ENCODE results near the gene CENPF. TPM values are rescaled to one million over a fixed set of nuclear protein-coding genes. Genes with fewer than 3 reads are reported as not detected.
"Not testable (repeated sequence)": the region's sequence is repeated elsewhere in the genome, so short reads cannot be mapped to it uniquely, and the experiment has no call there.

Gene CENPF
- total RNA-seq, 1 donor from 2014 or later = 4.7 TPM

DNA sequence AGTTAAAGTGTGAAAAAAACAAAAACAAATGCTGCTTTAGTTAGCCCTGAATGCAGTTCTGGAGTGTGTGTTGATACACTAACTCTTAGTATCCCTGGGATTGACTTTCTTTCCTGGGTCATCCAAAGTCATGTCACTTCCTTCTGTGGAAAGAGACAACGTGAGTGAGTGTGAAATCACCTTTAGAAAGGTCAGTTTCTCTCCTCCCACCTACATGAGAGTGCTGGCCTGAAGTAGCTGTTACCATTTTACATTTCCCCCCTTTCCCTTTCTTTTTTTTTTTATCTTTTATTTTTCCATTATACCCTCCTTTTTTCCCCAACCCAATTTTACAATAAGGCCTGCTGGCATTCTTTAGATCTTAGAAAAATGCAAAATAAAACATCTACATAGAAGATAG is 55.2 kb downstream of the CENPF start:
- Histone ChIP-seq H3K27ac (ENCODE audit: low read depth, low read length) (no peak overlapping the region), H3K27me3 (ENCODE audit: control insufficient read depth in 3 of 3, insufficient read depth in 3 of 3, low read length in 3 of 3) (no peaks in the 10 kb centered on the region), H3K9ac (ENCODE audit: low read depth in 1 of 3, low read length in 3 of 3) (no peak overlapping the region), H3K4me3 (ENCODE audit: low read length in 3 of 3) (no peak overlapping the region), H3K4me1 (ENCODE audit: control insufficient read depth in 3 of 3, insufficient read depth in 3 of 3, low read length in 3 of 3) (no peaks in the 10 kb centered on the region), H3K9me3 (ENCODE audit: control insufficient read depth in 3 of 3, low read length in 3 of 3) (no peaks in the 10 kb centered on the region), H3K36me3 (ENCODE audit: control insufficient read depth in 3 of 3, insufficient read depth in 3 of 3, low read length in 3 of 3) (no peaks in the 10 kb centered on the region)

- H3K4me3 ChIP-seq (ENCODE audit: low read length in 3 of 3) = no peak overlapping the region
- no peaks in the 10 kb centered on the region for H3K27me3 ChIP-seq (ENCODE audit: control insufficient read depth in 3 of 3, insufficient read depth in 3 of 3, low read length in 3 of 3)
- no peaks in the 10 kb centered on the region for H3K9me3 ChIP-seq (ENCODE audit: control insufficient read depth in 3 of 3, low read length in 3 of 3)
- H3K36me3 ChIP-seq (ENCODE audit: control insufficient read depth in 3 of 3, insufficient read depth in 3 of 3, low read length in 3 of 3) = no peaks in the 10 kb centered on the region
- H3K9ac ChIP-seq (ENCODE audit: low read depth in 1 of 3, low read length in 3 of 3) = no peak overlapping the region
- no peak overlapping the region for H3K27ac ChIP-seq (ENCODE audit: low read depth, low read length)
- no peaks in the 10 kb centered on the region for H3K4me1 ChIP-seq (ENCODE audit: control insufficient read depth in 3 of 3, insufficient read depth in 3 of 3, low read length in 3 of 3)
Measured at GRCh38 chr1:214658785-214659184, 55.8 kb downstream of the CENPF start.

DNA sequence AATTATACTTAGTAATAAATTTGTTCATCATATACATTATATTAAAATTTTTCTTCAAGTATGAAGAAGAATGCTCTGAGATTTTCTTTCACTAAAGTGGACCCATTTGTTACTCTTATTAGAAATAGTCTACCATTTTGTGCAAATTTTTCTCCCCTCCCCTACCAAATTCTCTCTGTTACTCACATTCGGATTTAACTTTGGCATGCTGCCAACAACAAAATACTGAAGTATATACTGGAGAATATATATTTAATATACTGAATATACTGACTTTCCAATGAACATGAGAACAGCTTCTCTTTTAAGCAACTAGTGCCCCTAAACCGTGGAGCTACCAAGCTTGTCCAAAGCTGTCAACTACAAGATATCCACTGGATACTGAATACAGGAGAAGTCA is 57.2 kb downstream of the CENPF start:
- Histone ChIP-seq H3K27me3 (ENCODE audit: control insufficient read depth in 3 of 3, insufficient read depth in 3 of 3, low read length in 3 of 3) (no peaks in the 10 kb centered on the region), H3K9me3 (ENCODE audit: control insufficient read depth in 3 of 3, low read length in 3 of 3) (no peaks in the 10 kb centered on the region), H3K36me3 (ENCODE audit: control insufficient read depth in 3 of 3, insufficient read depth in 3 of 3, low read length in 3 of 3) (no peaks in the 10 kb centered on the region), H3K9ac (ENCODE audit: low read depth in 1 of 3, low read length in 3 of 3) (no peak overlapping the region), H3K4me3 (ENCODE audit: low read length in 3 of 3) (no peak overlapping the region), H3K4me1 (ENCODE audit: control insufficient read depth in 3 of 3, insufficient read depth in 3 of 3, low read length in 3 of 3) (no peaks in the 10 kb centered on the region), H3K27ac (ENCODE audit: low read depth, low read length) (no peak overlapping the region)

- no peak overlapping the region for H3K27ac ChIP-seq (ENCODE audit: low read depth, low read length)
- H3K4me1 ChIP-seq (ENCODE audit: control insufficient read depth in 3 of 3, insufficient read depth in 3 of 3, low read length in 3 of 3) = no peaks in the 10 kb centered on the region
- H3K36me3 ChIP-seq (ENCODE audit: control insufficient read depth in 3 of 3, insufficient read depth in 3 of 3, low read length in 3 of 3) = no peaks in the 10 kb centered on the region
- H3K4me3 ChIP-seq (ENCODE audit: low read length in 3 of 3) = no peak overlapping the region
- H3K9me3 ChIP-seq (ENCODE audit: control insufficient read depth in 3 of 3, low read length in 3 of 3) = no peaks in the 10 kb centered on the region
- H3K9ac ChIP-seq (ENCODE audit: low read depth in 1 of 3, low read length in 3 of 3) = no peak overlapping the region
- H3K27me3 ChIP-seq (ENCODE audit: control insufficient read depth in 3 of 3, insufficient read depth in 3 of 3, low read length in 3 of 3) = no peaks in the 10 kb centered on the region
Measured at GRCh38 chr1:214660900-214661299, 57.9 kb downstream of the CENPF start.

DNA sequence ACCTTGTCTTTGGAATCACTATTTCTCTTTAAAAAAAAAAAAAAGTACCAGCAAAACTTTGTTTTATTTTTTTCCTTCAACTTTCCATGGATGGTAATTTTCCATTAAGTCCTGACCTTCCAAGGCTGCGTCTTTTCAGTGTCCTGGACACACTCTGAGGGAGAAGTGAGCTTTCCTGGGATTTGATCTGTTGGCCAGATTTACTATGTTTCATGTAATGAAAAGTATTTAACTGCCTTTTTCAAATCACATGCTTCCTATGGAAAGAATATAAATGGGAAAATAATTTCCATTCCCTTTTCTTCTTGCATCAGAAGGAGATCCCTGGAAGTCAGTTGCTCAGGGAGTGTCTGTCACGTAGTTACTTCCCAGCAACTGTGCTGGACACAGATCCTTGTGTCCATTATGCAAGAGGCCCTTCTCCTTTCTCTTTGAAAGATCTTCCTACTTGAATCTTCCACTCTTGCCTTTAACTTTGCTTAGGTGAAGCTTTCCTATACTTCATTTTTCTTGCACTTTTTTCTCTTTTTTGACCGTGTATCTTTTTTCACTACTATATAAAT is 59.3 kb downstream of the CENPF start:
- no peak overlapping the region for H3K4me3 ChIP-seq (ENCODE audit: low read length in 3 of 3)
- H3K36me3 ChIP-seq (ENCODE audit: control insufficient read depth in 3 of 3, insufficient read depth in 3 of 3, low read length in 3 of 3) = no peaks in the 10 kb centered on the region
- H3K9me3 ChIP-seq (ENCODE audit: control insufficient read depth in 3 of 3, low read length in 3 of 3) = no peaks in the 10 kb centered on the region
- no peak overlapping the region for H3K27ac ChIP-seq (ENCODE audit: low read depth, low read length)
- no peaks in the 10 kb centered on the region for H3K27me3 ChIP-seq (ENCODE audit: control insufficient read depth in 3 of 3, insufficient read depth in 3 of 3, low read length in 3 of 3)
- H3K4me1 ChIP-seq (ENCODE audit: control insufficient read depth in 3 of 3, insufficient read depth in 3 of 3, low read length in 3 of 3) = no peaks in the 10 kb centered on the region
- H3K9ac ChIP-seq (ENCODE audit: low read depth in 1 of 3, low read length in 3 of 3) = no peak overlapping the region

GRCh38 chr1:214664651-214665433 is 61.8 kb downstream of the CENPF start:
- H3K4me1 ChIP-seq (ENCODE audit: control insufficient read depth in 3 of 3, insufficient read depth in 3 of 3, low read length in 3 of 3) = no peaks in the 10 kb centered on the region
- no peak overlapping the region for H3K4me3 ChIP-seq (ENCODE audit: low read length in 3 of 3)
- no peaks in the 10 kb centered on the region for H3K27me3 ChIP-seq (ENCODE audit: control insufficient read depth in 3 of 3, insufficient read depth in 3 of 3, low read length in 3 of 3)
- H3K9ac ChIP-seq (ENCODE audit: low read depth in 1 of 3, low read length in 3 of 3) = no peak overlapping the region
- H3K36me3 ChIP-seq (ENCODE audit: control insufficient read depth in 3 of 3, insufficient read depth in 3 of 3, low read length in 3 of 3) = no peaks in the 10 kb centered on the region
- H3K9me3 ChIP-seq (ENCODE audit: control insufficient read depth in 3 of 3, low read length in 3 of 3) = no peaks in the 10 kb centered on the region
- no peak overlapping the region for H3K27ac ChIP-seq (ENCODE audit: low read depth, low read length)

- H3K9me3 ChIP-seq (ENCODE audit: control insufficient read depth in 3 of 3, low read length in 3 of 3) = no peaks in the 10 kb centered on the region
- H3K4me3 ChIP-seq (ENCODE audit: low read length in 3 of 3) = no peak overlapping the region
- H3K27me3 ChIP-seq (ENCODE audit: control insufficient read depth in 3 of 3, insufficient read depth in 3 of 3, low read length in 3 of 3) = no peaks in the 10 kb centered on the region
- no peaks in the 10 kb centered on the region for H3K4me1 ChIP-seq (ENCODE audit: control insufficient read depth in 3 of 3, insufficient read depth in 3 of 3, low read length in 3 of 3)
- H3K36me3 ChIP-seq (ENCODE audit: control insufficient read depth in 3 of 3, insufficient read depth in 3 of 3, low read length in 3 of 3) = no peaks in the 10 kb centered on the region
- no peak overlapping the region for H3K9ac ChIP-seq (ENCODE audit: low read depth in 1 of 3, low read length in 3 of 3)
- no peak overlapping the region for H3K27ac ChIP-seq (ENCODE audit: low read depth, low read length)
Measured at GRCh38 chr1:214665606-214666110, 62.7 kb downstream of the CENPF start.

- Histone ChIP-seq H3K9ac (ENCODE audit: low read depth in 1 of 3, low read length in 3 of 3) (no peak overlapping the region), H3K27me3 (ENCODE audit: control insufficient read depth in 3 of 3, insufficient read depth in 3 of 3, low read length in 3 of 3) (no peaks in the 10 kb centered on the region), H3K4me1 (ENCODE audit: control insufficient read depth in 3 of 3, insufficient read depth in 3 of 3, low read length in 3 of 3) (no peaks in the 10 kb centered on the region), H3K36me3 (ENCODE audit: control insufficient read depth in 3 of 3, insufficient read depth in 3 of 3, low read length in 3 of 3) (no peaks in the 10 kb centered on the region), H3K27ac (ENCODE audit: low read depth, low read length) (no peak overlapping the region), H3K4me3 (ENCODE audit: low read length in 3 of 3) (no peak overlapping the region), H3K9me3 (ENCODE audit: control insufficient read depth in 3 of 3, low read length in 3 of 3) (no peaks in the 10 kb centered on the region)
Measured at GRCh38 chr1:214666674-214667073, 63.7 kb downstream of the CENPF start.

DNA sequence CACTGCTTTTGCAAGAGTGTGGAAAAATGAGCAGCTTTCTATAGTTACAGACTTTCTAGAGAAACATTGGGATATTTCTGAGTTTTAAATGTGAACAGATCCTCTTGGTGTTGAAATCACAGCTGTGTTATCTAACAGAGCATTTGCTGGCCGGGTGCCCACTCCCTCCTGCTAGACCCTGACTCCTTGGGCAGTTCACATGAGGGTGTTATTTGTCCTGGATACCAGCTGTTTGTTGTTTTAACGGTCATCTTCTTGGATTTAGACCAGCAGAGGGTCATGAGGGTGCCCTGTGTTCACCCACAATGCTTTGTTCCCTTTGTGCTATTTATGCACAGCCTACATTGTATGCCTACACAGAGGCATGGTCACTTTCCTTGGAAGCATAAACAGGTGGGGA is 67.1 kb downstream of the CENPF start:
- Histone ChIP-seq H3K9me3 (ENCODE audit: control insufficient read depth in 3 of 3, low read length in 3 of 3) (no peaks in the 10 kb centered on the region), H3K27ac (ENCODE audit: low read depth, low read length) (no peak overlapping the region), H3K4me1 (ENCODE audit: control insufficient read depth in 3 of 3, insufficient read depth in 3 of 3, low read length in 3 of 3) (no peaks in the 10 kb centered on the region), H3K4me3 (ENCODE audit: low read length in 3 of 3) (no peak overlapping the region), H3K36me3 (ENCODE audit: control insufficient read depth in 3 of 3, insufficient read depth in 3 of 3, low read length in 3 of 3) (no peaks in the 10 kb centered on the region), H3K27me3 (ENCODE audit: control insufficient read depth in 3 of 3, insufficient read depth in 3 of 3, low read length in 3 of 3) (no peaks in the 10 kb centered on the region), H3K9ac (ENCODE audit: low read depth in 1 of 3, low read length in 3 of 3) (no peak overlapping the region)

GRCh38 chr1:214673029-214673428 is 70.0 kb downstream of the CENPF start:
- H3K4me3 ChIP-seq (ENCODE audit: low read length in 3 of 3); H3K36me3 ChIP-seq (ENCODE audit: control insufficient read depth in 3 of 3, insufficient read depth in 3 of 3, low read length in 3 of 3); H3K4me1 ChIP-seq (ENCODE audit: control insufficient read depth in 3 of 3, insufficient read depth in 3 of 3, low read length in 3 of 3); H3K27ac ChIP-seq (ENCODE audit: low read depth, low read length); H3K27me3 ChIP-seq (ENCODE audit: control insufficient read depth in 3 of 3, insufficient read depth in 3 of 3, low read length in 3 of 3); H3K9ac ChIP-seq (ENCODE audit: low read depth in 1 of 3, low read length in 3 of 3); H3K9me3 ChIP-seq (ENCODE audit: control insufficient read depth in 3 of 3, low read length in 3 of 3): not testable (repeated sequence)
